GM18508 (cell line): ENCODE data around the gene HOMER2.
"Not testable (repeated sequence)": the region's sequence is repeated elsewhere in the genome, so short reads cannot be mapped to it uniquely, and the experiment has no call there.

ENCODE experiments used
- ATAC-seq: cut with Tn5 transposase; IDR thresholded peaks from one replicate; pipeline ENCODE4 v1.9.1; 2021; ENCODE audit warnings: moderate number of reproducible peaks; ENCODE audit not compliant: insufficient read depth, unreplicated experiment

Gene HOMER2

GRCh38 chr15:82968066-82968465, 15.5 kb upstream of the HOMER2 start:
- no peak for ATAC-seq

GRCh38 chr15:82966671-82967071, 14.2 kb upstream of the HOMER2 start:
- peak; percentile 92 for ATAC-seq

GRCh38 chr15:82964890-82965289, 12.4 kb upstream of the HOMER2 start:
- no peak for ATAC-seq

- no peak for ATAC-seq
These were observed 11.2 kb upstream of the HOMER2 start for GRCh38 chr15:82963471-82964341.

GRCh38 chr15:82960766-82961165, 8.2 kb upstream of the HOMER2 start:
- ATAC-seq = no peak

GRCh38 chr15:82959423-82959822, 6.9 kb upstream of the HOMER2 start:
- no peak for ATAC-seq

GRCh38 chr15:82958638-82959037, 6.1 kb upstream of the HOMER2 start:
- no peak for ATAC-seq

DNA sequence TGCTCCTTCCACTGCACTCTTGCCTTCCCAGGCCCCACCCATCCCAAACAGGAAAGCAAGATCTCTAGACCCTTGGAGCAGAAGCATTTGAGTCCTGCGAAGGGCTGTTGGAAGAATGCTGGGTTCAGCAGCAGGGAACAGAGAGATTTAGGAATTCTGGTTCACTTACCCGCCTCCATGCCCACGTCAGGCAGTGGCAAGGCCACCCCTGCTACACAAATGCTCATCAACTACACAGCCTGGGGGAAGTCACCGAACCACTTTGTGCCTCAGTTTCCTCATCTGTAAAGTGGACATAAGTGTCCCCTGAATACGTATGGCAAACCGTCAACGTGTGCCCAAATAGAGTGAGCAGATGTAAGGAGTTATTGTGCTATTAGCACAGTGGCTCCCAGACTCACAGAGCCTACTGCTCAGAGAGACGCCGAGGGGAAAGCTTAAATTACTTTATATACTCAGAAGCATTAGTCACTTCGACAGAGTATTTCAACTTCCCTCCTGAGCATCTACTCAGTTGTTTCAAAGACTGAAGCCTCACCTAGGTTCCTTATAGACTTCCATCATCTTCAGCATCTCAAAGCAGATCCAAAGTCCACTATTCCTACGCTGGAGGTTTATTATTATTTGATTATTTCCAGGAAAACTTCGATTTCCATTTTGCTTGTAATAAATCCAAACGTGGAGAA, 905 bp downstream of the HOMER2 start:
- no peak for ATAC-seq

- ATAC-seq = no peak
These were observed 1.7 kb downstream of the HOMER2 start for GRCh38 chr15:82950746-82951370.

GRCh38 chr15:82950295-82950694, 2.2 kb downstream of the HOMER2 start:
- ATAC-seq = no peak

GRCh38 chr15:82946155-82946701, 6.3 kb downstream of the HOMER2 start:
- no peak for ATAC-seq

DNA sequence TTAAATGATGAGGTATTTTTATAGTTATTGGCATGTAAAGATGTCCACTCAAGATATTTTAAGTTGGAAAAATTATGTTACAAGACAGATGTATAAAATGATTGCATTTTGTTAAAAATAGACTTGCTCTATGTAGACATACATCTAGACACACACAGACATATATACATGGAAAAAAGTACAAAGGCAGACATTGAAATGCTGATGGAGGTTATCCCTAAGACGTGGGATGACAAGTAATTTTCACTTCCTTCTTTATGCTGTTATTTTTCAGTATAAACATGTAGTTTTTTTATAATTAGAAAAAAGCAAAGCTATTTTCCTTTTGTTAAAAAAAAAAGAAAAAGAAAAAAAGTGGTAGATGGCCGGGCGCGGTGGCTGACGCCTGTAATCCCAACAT, 7.2 kb downstream of the HOMER2 start:
- no peak for ATAC-seq

- no peak for ATAC-seq
These were observed 7.7 kb downstream of the HOMER2 start for GRCh38 chr15:82944821-82945220.

DNA sequence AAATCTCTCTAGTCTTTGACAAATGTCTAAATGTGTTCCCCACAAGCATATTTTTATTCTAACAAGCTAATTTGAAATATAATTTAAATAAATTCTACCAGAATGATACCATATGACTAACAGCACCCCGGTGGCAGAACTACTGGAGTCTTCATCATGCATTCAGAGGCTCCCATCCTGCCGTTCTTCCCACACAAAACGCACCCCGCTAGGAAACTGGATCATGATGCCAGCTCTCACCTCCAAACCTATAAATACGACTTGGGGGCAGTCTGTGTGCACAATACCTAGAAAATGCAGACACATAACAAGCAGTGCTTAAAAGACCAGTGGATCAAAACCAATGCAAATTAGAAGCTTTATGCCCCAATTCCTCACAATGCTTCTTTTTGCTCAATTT, 8.5 kb downstream of the HOMER2 start:
- ATAC-seq = no peak

- ATAC-seq = no peak
These were observed 9.3 kb downstream of the HOMER2 start for GRCh38 chr15:82943176-82943575.

DNA sequence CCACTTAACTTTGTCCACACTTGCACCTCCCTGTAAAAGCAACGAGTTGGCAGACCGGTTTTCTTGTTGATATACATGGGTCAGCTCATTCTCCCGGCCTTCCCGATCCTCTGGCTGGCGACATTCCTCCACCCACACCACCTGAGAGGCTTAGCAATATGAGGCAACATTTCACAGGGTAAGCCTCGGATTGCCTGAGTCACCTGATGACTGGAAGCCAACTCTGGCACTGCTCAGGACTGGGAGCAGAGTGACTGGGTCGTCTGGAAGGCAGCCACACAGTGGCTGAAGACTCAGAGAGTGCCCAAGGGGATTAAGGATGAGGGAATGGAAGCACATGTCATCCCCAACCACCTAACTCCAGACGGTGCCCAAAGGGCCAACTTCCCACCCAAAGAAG, 9.8 kb downstream of the HOMER2 start:
- no peak for ATAC-seq

GRCh38 chr15:82939678-82940077, 12.8 kb downstream of the HOMER2 start:
- not testable (repeated sequence) for ATAC-seq

DNA sequence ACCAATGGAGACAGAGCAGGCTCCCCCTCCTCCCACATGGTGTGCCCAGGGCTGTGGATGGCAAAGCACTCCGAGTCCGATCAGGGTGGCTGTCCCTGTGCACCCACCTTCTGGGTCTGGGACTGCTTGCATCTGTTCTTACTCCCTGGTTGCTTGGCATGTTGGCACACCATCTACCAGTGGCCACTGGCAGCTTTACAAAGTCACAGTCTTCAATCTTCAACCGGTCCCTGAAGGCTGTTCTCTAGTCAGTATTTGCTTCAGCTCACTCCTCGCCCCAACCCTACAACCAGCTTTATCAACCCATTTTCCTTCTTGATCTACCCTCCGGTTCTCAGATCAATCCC, 14.8 kb downstream of the HOMER2 start:
- no peak for ATAC-seq

- no peak for ATAC-seq
These were observed 15.4 kb downstream of the HOMER2 start for GRCh38 chr15:82936966-82937711.

DNA sequence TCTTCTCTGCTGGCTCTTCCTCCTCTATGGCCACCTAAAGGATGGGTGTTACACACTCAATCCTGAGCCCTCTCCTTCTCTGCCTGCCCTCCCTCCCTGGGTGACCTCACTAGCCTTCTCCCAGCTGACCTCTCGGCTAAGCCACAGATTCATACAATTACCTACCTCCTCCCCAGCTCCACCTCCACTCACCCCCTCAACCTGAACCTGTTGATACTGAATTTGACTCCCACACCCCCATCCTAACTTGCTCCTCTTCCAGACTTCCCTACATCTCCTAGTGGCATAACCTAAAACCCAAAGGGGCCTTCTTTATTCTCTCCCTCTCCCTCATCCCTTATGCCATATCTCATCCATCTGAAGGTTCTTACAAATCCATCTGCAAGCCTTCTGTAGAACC, 17.1 kb downstream of the HOMER2 start:
- ATAC-seq = no peak
